OCI-M1 (cell line): ENCODE data around the gene MRPL55.
"Not testable (repeated sequence)": the region's sequence is repeated elsewhere in the genome, so short reads cannot be mapped to it uniquely, and the experiment has no call there.

Experiments used
- DNase-seq: peaks from one replicate; lab custom pipeline; 2025; lab: John Stamatoyannopoulos, UW

Gene MRPL55

DNA sequence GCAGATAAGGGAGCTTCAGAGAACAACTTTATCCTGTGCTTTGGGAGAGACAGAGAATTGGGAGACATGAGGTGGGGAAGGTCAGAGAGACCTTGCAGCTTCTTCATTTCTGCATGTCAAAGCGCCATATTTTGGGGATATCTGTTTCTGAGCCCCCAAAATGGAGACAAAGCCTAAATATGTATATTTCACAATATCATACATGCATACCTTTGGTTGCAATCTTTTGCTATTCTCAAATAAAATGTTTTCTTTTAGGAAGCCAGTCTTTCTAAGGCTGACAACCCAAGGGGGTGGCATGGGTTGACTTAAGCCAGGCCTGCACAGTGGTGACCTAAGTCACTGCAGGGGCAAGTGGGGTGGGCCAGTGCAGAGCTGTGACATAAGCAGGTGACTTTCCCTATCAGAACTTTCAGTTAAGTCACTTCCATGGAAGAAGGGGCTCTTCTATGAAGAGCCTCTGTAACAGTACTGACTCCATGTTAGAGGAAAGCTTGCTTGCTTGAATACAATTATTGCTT is 13.9 kb upstream of the MRPL55 start:
- no peak for DNase-seq

- DNase-seq = peak; percentile 81
Measured at GRCh38 chr1:228120857-228121489, 11.9 kb upstream of the MRPL55 start.

DNA sequence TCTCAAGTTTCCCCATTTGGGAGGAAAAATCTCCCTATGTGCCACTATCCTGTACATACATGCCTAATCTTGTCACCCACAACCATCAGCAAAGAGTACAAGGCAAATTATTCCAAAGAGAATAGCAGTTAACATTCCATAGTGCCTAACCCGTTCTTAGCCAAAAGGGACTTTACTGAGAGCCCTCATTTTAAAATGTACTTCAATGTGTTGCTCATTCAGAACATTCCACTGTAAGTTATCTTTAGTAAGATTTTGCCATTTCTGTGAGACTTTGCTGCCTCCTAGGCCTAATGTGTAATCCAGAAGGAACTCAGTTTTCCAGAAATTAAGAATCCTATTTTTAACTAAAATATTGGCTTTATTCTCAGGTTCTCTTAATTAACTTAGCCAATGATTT is 11.3 kb upstream of the MRPL55 start:
- DNase-seq = no peak

- peak; percentile 57 for DNase-seq
Measured at GRCh38 chr1:228118040-228118439, 8.9 kb upstream of the MRPL55 start.

GRCh38 chr1:228117335-228117734 is 8.2 kb upstream of the MRPL55 start:
- DNase-seq = no peak

DNA sequence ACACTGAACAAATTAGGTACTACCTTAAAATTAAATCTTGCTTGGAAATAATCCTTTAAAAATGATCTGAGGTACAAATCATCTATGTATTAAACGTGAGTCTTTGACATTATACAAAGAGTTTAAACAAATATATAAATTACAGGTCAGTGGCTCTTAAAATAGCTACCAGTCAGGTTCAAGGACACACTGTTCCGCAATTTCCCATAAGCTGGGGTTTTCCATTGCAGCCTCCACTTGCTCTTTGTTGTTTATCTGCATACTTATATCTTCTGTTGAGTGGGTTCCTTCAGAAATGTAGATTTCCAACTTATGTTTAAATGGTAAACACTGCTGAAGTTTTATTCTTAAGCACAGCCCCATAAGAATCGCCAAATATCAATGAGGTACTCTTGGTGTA is 5.7 kb upstream of the MRPL55 start:
- DNase-seq = no peak

- no peak for DNase-seq
Measured at GRCh38 chr1:228112617-228113016, 3.5 kb upstream of the MRPL55 start.

DNA sequence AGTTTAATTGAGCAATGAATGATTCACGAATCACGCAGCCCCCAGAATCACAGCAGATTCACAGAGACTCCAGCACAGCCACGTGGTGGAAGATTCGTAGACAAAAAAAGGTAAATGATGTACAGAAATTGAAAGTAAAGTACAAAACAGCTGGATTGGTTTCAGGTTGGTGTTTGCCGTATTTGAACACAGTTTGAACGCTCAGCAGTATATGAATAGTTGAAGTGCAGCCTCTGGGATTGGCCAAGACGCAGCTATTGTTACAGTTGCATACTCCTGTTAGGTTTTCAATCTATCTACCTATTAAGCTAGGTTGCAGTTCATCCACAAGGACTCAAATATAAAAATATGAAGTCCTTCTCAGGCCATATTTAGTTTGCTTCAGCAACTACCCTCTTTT is 3.1 kb upstream of the MRPL55 start:
- no peak for DNase-seq

- not testable (repeated sequence) for DNase-seq
Measured at GRCh38 chr1:228111315-228111714, 2.2 kb upstream of the MRPL55 start.

- no peak for DNase-seq
Measured at GRCh38 chr1:228110556-228110955, 1.5 kb upstream of the MRPL55 start.

DNA sequence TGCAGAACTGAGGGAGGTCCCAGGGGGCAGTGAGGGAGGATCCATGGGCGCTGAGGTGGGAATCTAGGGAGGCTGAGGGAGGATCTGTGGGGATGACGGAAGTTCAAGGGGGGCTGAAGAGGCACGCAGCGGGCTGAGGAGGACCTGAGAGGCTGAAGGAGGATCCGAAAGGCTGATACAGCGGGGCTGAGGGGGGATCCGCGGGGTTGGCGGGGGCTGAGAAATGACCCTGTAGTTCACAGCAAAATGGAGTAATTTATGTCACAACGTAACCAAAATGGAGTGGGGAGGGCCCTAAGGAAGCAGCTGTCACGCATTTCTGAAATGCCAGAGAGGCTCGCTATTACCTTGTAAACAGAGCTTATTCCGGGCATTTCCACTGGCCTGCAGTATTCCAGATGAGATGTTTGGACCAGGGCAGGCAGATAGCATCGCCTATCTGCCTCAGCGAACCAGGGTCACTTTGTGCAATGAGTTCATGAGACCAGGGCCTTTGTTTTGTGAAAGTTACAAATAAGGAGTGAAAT is 926 bp upstream of the MRPL55 start:
- no peak for DNase-seq

DNA sequence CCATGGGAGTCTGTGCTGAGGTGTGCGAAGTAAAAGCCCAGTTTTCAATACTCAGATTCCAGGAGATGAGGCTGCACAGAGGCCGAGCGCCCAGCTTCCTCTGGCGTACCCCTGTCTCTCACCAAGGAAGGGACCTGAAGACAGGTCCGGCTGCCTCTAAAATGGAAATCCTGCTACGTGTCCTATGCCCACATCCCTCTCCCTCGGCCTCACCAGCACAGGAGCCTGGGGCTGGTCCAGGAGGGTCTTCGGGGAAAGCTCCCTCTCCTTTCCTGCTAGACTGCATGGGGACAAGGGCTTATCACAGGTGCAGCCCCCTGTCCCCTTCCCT is 392 bp downstream of the MRPL55 start:
- no peak for DNase-seq

DNA sequence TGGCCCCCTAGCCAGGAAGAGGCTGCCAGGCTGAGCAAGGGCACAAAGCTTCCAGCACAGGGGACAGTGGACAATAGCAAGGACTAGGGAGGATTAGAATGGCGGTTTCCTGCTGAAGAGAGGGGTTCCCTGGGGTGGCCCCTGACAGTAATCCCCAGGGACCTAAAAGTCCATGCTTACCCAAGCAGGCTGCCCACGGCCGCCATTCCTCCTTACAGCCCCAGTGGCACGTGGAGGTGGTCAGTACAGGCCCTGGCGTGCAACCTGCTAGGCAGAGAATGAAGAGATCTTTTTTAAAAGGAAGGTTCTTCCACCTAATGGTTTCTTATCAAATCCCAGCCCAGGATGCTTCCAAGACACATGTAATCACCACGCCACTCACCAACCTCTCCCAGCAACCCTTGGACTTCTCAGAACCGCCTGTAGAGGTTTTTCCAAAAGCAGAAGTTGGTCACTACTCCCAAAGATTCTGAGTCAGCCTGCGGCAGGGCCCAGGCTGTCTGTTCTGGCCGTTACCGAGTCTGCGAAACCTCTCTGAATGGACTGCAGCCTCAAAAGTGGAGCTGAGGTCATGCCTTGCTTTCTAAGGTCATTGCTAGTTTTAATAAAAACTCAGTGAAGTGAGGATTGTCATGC is 926 bp downstream of the MRPL55 start:
- DNase-seq = peak; percentile 79

GRCh38 chr1:228107636-228108035 is 1.5 kb downstream of the MRPL55 start:
- no peak for DNase-seq

DNA sequence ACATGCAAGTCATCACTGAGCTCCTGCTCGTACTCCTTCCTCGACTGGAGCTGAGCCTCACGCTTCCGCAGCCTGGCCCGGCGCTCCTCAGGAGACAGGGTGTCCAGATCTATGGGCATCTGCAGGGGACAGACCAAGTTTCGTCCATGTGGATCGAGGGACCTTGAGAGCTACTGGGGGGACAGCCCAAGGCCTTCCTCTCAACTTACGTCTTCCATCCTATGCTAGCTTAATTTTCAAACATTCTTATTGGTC is 2.4 kb downstream of the MRPL55 start:
- no peak for DNase-seq

- DNase-seq = no peak
Measured at GRCh38 chr1:228105996-228106799, 2.9 kb downstream of the MRPL55 start.

DNA sequence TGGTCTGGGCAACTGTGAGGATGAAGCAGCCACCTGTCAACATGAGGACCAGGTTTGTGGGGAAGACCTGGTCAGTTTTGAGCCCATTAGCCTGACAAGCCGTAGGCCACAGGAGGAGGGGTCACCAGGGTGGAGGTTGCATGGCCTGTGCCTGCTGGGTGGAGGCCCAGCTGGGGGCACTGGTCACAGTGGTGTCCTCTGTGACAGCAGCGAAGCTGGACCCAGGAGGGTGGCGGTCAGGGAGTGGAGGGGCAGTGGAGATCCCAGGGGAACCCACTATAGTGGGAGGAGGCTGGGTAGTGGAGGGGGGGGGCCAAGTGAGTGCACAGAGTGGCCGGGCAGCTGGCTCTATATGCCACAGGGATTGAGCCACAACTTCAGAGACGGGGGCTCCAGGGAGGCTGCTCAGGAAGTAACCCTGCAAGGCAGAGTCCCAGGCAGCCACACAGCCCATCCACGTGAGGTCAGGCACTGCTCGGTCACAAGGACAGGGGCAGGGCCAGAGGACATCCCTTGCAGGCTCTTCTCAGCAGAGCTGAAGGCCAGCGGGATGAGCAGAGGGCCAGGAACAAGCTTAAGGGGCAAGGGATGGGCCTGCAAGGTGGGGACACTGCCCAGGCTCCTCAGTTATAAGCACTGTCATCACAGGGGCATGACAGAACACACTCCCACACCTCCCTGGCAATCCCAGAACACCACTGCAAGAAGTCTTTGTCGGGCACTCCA is 3.7 kb downstream of the MRPL55 start:
- no peak for DNase-seq

GRCh38 chr1:228104526-228105269 is 4.4 kb downstream of the MRPL55 start:
- DNase-seq = no peak

DNA sequence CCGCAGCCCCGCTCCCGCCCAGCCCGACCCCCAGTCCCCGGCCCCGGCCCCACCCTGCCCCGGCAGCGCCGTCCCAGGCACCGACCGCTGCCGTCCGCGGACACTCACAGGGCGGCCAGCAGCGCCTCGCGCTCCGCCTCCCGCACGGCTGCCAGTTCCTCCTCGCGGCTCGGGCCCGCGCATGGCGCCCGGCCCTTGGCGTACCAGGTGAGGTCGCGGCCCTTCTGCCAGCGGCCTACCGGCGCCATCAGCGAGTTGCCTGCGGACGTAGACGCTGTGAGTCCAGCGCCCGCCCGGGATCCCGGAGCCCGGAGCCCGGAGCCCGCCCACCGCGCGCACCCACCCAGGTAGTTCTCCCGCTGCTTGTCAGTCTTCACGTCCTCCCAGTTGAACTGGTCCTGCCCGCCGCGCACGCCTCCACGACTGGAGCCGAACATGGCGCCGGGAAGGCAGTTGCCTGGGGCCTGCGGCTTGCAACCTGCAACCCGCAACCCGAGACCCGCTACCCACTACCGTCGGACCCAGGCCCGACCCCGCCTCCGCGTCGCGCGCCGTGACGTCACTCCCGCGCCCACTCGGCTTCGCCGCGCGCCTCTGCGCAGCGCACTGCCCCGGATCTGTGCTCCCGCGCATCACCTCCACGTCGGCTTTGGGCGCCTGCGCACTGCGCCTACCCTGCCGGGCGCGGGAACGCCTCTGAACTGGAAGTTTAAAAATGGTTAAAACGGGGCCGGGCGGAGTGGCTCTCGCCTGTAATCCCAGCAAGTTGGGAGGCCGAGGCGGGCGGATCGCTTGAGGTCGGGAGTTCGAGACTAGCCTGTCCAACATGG is 6.1 kb downstream of the MRPL55 start, which contains the start of gene C1orf35:
C1orf35 (minus strand) TSS at position 535 of the 830 bp plus-strand sequence; CDS start at position 437, 98 bp downstream.
- peak; percentile 98 for DNase-seq

- peak; percentile 75 for DNase-seq
Measured at GRCh38 chr1:228101994-228102790, 6.9 kb downstream of the MRPL55 start.
